Measurements from ENCODE around the gene SAMD8.

The SAMD8 gene

DNA sequence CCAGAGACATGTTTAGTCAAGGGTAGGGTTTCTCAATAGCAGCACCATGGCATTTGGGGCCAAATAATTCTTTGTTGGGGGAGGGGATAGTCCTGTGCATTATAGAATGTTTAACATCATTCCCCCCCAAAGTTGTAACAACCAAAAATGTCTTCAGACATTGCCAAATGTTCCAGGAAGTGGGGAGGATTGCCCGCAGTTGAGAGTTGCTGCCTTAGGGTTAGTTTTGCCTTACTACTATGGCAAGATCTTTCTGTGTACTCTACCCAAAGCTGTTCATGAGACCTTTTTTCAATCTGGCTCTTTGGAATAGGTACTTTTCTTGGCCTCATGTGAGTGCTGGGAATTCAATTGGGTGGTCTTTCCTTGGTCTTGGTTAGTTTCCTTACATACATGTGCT, 34.1 kb downstream of the SAMD8 start:
- POLR2A ChIA-PET = no interaction called here
- TF ChIP-seq, protein P1, sequence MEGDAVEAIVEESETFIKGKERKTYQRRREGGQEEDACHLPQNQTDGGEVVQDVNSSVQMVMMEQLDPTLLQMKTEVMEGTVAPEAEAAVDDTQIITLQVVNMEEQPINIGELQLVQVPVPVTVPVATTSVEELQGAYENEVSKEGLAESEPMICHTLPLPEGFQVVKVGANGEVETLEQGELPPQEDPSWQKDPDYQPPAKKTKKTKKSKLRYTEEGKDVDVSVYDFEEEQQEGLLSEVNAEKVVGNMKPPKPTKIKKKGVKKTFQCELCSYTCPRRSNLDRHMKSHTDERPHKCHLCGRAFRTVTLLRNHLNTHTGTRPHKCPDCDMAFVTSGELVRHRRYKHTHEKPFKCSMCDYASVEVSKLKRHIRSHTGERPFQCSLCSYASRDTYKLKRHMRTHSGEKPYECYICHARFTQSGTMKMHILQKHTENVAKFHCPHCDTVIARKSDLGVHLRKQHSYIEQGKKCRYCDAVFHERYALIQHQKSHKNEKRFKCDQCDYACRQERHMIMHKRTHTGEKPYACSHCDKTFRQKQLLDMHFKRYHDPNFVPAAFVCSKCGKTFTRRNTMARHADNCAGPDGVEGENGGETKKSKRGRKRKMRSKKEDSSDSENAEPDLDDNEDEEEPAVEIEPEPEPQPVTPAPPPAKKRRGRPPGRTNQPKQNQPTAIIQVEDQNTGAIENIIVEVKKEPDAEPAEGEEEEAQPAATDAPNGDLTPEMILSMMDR (IDR thresholded peaks at IDR 0.05; ENCODE audit: insufficient read depth, low read length, missing control alignments) = no peak
- CTCF ChIA-PET = interaction anchor here (1.8 kb wide), 1 partner anchor 42 kb away, joined by 8 read pairs; no protein-coding TSS in a partner anchor
- DNase-seq (ENCODE audit: low read depth, low spot score) = no peak
- H3K4me3 ChIP-seq (ENCODE audit: low read depth, low read length) = no peak overlapping the region

DNA sequence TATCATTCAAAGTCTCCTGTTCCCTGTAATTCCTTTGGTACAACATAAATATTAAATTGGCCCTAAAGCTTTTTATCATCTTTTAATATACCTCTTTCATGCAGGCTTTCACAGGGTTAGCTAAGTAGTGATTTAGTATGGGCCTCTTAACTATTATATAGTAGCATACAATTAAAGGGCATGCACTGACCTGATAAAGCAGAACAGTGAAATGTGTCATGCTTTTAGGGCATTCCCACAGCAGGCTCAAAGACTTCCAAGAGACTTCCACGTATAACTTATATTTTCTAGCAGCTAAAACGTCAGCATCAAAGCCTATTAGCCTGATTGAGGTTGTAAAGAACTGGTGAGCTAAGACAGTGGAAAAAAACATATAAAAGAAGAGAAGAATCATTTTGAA, 35.3 kb downstream of the SAMD8 start:
- H3K4me3 ChIP-seq (ENCODE audit: low read depth, low read length) = no peak overlapping the region
- DNase-seq (ENCODE audit: low read depth, low spot score) = no peak
- ChIA-PET POLR2A (interaction anchor here (0.5 to 0.6 kb wide), 2 partner anchors 16 to 25 kb away, joined by 3 to 7 read pairs; no protein-coding TSS in a partner anchor), CTCF (interaction anchor here (0.9 to 1.8 kb wide), 2 partner anchors 41 to 84 kb away, joined by 3 to 8 read pairs; no protein-coding TSS in a partner anchor)
- TF ChIP-seq, protein P1 (IDR thresholded peaks at IDR 0.05; ENCODE audit: insufficient read depth, low read length, missing control alignments) = no peak

DNA sequence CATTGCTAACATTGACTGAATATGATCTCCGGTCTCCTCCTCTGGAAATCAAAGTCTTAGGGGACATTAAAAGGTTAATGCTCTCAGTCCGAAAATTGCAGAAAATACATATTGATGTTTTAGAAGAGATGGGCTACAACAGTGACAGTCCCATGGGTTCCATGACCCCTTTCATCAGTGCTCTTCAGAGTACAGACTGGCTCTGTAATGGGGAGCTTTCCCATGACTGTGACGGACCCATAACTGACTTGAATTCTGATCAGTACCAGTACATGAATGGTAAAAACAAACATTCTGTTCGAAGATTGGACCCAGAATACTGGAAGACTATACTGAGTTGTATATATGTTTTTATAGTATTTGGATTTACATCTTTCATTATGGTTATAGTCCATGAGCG, 39.2 kb downstream of the SAMD8 start:
- POLR2A ChIA-PET = no interaction called here

DNA sequence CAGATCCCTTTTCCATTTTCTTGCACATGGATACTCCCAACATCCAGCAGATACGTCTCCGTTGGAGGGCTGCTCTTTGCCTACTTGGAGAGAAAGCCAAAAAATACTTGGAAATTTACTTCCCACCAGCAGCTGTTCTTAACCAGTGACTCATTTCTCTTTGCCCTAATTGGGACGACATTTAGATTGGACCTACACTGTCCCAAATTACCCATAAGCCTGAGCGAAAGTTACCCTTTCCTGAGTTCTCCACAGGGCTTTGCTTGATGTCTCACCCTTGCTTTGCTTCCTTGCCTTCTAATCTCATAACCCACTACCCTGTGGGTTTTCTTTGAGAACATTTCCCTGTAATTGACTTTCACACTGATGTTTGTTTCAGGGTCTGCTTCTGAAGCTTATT, 48.1 kb downstream of the SAMD8 start:
- TF ChIP-seq, protein P1 (IDR thresholded peaks at IDR 0.05; ENCODE audit: insufficient read depth, low read length, missing control alignments) = no peak
- no peak overlapping the region for H3K4me3 ChIP-seq (ENCODE audit: low read depth, low read length)
- ChIA-PET POLR2A (no interaction called here), CTCF (interaction anchor here (1.3 kb wide), 1 partner anchor 28 kb away, joined by 5 read pairs; no protein-coding TSS in a partner anchor)
- DNase-seq (ENCODE audit: low read depth, low spot score) = no peak

More for the DNA sequence above, 39.2 kb downstream of the SAMD8 start:
- TF ChIP-seq, protein P1 (IDR thresholded peaks at IDR 0.05; ENCODE audit: insufficient read depth, low read length, missing control alignments) = no peak
- no peak overlapping the region for H3K4me3 ChIP-seq (ENCODE audit: low read depth, low read length)
- CTCF ChIA-PET = interaction anchor here (1.0 to 1.2 kb wide), 2 partner anchors 31 to 37 kb away, joined by 3 read pairs; no protein-coding TSS in a partner anchor
- no peak for DNase-seq (ENCODE audit: low read depth, low spot score)

DNA sequence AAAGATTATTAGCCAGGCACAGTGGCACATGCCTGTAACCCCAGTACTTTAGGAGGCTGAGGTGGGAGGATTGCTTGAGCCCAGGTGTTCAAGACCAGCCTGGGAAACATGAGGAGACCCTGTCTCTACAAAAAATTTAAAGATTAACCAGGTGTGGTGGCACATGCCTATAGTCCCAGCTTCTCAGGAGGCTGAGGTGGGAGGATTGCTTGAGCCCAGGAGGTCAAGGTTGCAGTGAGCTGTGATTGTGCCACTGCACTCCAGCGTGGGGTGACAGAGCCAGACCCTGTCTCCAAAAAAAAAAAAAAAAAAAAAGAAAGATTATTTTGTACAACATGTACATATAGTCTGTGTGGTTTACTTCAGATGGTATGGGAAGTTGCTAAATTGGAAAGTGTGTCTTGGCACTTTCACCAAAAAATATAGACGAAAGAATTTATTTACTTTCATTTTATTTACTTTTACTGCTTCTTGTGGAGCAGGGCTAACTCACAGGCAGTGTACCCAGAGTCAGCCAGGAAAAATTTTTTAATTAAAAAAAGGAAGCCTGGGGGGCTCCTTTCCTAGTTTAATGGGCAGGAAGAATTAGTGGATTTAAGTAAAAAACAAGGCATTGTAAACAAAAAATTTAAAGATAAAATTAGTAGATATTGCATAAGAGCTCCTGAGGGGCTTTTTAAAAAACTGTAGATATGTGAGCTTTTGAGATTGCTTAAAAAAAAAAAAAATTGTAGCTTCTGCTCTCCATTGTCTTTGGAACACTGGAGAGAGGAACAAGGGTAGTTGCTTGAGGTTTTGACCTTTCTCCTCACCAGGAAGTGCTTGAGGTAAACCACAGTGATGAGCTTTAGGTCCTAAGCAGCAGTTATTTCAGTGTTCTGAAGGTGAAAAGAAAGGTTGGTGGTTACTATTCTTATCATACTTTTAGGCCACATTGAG, 54.5 kb downstream of the SAMD8 start:
- CTCF ChIA-PET = interaction anchor here (0.7 to 1.1 kb wide), 2 partner anchors 22 to 65 kb away, joined by 3 read pairs; no protein-coding TSS in a partner anchor
- H3K4me3 ChIP-seq (ENCODE audit: low read depth, low read length) = no peak overlapping the region
- TF ChIP-seq, protein P1 (IDR thresholded peaks at IDR 0.05; ENCODE audit: insufficient read depth, low read length, missing control alignments) = no peak
- DNase-seq (ENCODE audit: low read depth, low spot score) = no peak
- POLR2A ChIA-PET = no interaction called here

DNA sequence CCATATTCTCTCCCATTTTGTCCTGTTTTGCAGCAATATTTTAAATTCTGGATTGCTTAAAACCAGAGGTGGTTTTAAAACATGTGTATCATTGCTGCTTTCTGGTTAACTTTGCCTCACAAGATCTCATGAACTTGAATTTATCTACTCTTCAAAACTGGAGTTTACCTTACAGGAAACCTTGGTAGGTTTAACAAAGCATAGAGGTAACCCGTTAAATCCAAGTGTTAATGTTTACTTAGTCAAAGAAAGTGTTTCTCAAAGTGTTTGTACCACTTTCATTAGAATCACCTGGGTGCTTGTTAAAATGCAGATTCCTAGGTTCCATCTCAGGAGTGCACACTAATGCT, 55.1 kb downstream of the SAMD8 start:
- H3K4me3 ChIP-seq (ENCODE audit: low read depth, low read length) = no peak overlapping the region
- ChIA-PET POLR2A (no interaction called here), CTCF (interaction anchor here (0.7 to 1.1 kb wide), 3 partner anchors 22 to 70 kb away, joined by 3 read pairs; no protein-coding TSS in a partner anchor)
- no peak for DNase-seq (ENCODE audit: low read depth, low spot score)
- TF ChIP-seq, protein P1 (IDR thresholded peaks at IDR 0.05; ENCODE audit: insufficient read depth, low read length, missing control alignments) = no peak

All from AG04449 (cell line).